ENCODE measurements around the gene STARD5. TPM values are rescaled to one million over a fixed set of nuclear protein-coding genes. Genes with fewer than 3 reads are reported as not detected.
"Not testable (repeated sequence)": the region's sequence is repeated elsewhere in the genome, so short reads cannot be mapped to it uniquely, and the experiment has no call there.

The STARD5 gene
- total RNA-seq, 6 experiments from 2014 or later, result 2.7 to 4.0 (median 3.6) TPM

DNA sequence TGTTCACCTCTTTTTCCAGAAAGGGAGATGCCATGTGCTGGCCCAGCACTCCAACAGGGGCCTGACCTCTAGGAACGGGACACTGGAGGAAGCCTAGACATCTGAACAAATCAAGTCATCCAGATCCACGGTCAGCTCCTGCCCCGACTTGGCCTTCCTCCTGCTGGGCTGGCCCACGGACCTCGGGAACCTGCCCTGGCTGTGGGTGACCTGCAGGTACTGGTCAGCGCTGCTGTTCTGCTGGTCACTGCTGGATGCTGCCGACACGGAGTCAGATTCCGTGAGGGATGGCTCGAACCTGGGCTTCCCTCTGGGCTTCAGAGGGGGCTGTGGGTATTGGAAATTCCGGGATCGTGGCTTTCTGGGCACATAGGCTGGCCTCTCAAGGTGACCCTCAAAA lies 8.4 kb upstream of the STARD5 start:
- TF ChIP-seq, protein P1, sequence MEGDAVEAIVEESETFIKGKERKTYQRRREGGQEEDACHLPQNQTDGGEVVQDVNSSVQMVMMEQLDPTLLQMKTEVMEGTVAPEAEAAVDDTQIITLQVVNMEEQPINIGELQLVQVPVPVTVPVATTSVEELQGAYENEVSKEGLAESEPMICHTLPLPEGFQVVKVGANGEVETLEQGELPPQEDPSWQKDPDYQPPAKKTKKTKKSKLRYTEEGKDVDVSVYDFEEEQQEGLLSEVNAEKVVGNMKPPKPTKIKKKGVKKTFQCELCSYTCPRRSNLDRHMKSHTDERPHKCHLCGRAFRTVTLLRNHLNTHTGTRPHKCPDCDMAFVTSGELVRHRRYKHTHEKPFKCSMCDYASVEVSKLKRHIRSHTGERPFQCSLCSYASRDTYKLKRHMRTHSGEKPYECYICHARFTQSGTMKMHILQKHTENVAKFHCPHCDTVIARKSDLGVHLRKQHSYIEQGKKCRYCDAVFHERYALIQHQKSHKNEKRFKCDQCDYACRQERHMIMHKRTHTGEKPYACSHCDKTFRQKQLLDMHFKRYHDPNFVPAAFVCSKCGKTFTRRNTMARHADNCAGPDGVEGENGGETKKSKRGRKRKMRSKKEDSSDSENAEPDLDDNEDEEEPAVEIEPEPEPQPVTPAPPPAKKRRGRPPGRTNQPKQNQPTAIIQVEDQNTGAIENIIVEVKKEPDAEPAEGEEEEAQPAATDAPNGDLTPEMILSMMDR (IDR thresholded peaks at IDR 0.05), result no peak
- no peak for DNase-seq
- Mint-ChIP-seq H3K27me3 (ENCODE audit: insufficient read depth) (peaks cover 5% of the 10 kb centered on the region), H3K27ac (no peak overlapping the region), H3K4me3 (no peak overlapping the region), H3K9me3 (no peaks in the 10 kb centered on the region), H3K4me1 (ENCODE audit: low read depth) (peaks cover 28% of the 10 kb centered on the region), H3K36me3 (ENCODE audit: low read depth) (no peaks in the 10 kb centered on the region)

- DNase-seq, result no peak
- Mint-ChIP-seq H3K4me3 (no peak overlapping the region), H3K27ac (no peak overlapping the region), H3K27me3 (ENCODE audit: insufficient read depth) (peaks cover 5% of the 10 kb centered on the region; the same call in 1 of the 2 replicates), H3K36me3 (ENCODE audit: low read depth) (no peaks in the 10 kb centered on the region), H3K9me3 (no peaks in the 10 kb centered on the region), H3K4me1 (ENCODE audit: low read depth) (peaks cover 32% of the 10 kb centered on the region)
- TF ChIP-seq, protein P1 (IDR thresholded peaks at IDR 0.05), result no peak
These were observed 7.7 kb upstream of the STARD5 start for GRCh38 chr15:81331600-81331999.

GRCh38 chr15:81331141-81331540 lies 7.2 kb upstream of the STARD5 start:
- not testable (repeated sequence) for DNase-seq; H3K9me3 Mint-ChIP-seq; H3K36me3 Mint-ChIP-seq (ENCODE audit: low read depth); H3K27me3 Mint-ChIP-seq (ENCODE audit: insufficient read depth); H3K27ac Mint-ChIP-seq; H3K4me3 Mint-ChIP-seq
- peaks cover 35% of the 10 kb centered on the region for H3K4me1 Mint-ChIP-seq (ENCODE audit: low read depth)

GRCh38 chr15:81330366-81331090 lies 6.6 kb upstream of the STARD5 start:
- TF ChIP-seq, protein P1 (IDR thresholded peaks at IDR 0.05), result no peak

DNA sequence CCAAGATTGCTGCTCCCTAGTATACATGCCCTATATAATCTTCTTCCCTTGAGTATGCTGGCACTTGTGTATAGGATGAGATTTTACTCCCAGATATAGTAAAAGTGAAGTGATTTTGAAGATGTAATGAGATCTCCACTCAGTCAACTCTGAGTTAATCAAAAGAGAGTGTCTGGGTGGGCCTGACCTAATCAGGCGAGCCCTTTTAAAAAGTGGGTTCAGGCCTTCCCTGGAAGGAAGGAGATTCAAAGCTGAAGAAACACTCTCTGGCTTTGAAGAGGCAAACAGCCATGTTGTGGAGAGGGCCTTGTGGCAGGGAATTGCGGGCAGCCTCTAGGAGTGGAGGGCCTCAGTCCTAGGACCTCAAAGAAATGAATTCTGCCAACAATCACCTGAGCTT lies 5.5 kb upstream of the STARD5 start:
- Mint-ChIP-seq H3K4me1 (ENCODE audit: low read depth) (peaks cover 47% of the 10 kb centered on the region), H3K27ac (no peak overlapping the region)
- TF ChIP-seq, protein P1 (IDR thresholded peaks at IDR 0.05), result no peak

More at GRCh38 chr15:81330366-81331090, 6.6 kb upstream of the STARD5 start:
- Mint-ChIP-seq H3K9me3 (no peaks in the 10 kb centered on the region), H3K4me3 (no peak overlapping the region), H3K36me3 (ENCODE audit: low read depth) (no peaks in the 10 kb centered on the region), H3K27ac (no peak overlapping the region), H3K27me3 (ENCODE audit: insufficient read depth) (peaks cover 5% of the 10 kb centered on the region; the same call in 1 of the 2 replicates), H3K4me1 (ENCODE audit: low read depth) (peaks cover 39% of the 10 kb centered on the region)
- DNase-seq, result no peak

DNA sequence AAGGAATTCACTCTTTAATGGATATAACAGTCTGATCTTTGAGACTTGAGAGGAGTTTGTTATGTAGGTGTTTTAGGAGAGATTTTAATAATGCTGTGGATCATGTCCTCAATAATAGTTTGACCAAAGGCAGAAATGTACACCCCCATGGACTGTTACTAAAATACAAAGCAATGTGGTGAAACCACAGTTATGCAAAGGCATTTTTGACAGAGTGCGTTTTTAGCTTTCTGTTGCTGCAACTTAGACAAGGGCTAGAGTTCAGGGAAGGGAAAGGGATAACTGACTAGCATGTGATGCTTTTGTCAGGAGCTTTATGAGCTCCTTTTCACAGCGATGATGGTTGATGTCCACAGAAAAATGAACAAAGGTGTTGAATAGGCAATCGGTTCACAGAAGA lies 3.6 kb upstream of the STARD5 start:
- Mint-ChIP-seq H3K27ac (peak overlapping the region; percentile 38), H3K4me1 (ENCODE audit: low read depth) (peaks cover 64% of the 10 kb centered on the region), H3K36me3 (ENCODE audit: low read depth) (no peaks in the 10 kb centered on the region), H3K4me3 (peak overlapping the region; percentile 21), H3K9me3 (no peaks in the 10 kb centered on the region), H3K27me3 (ENCODE audit: insufficient read depth) (no peaks in the 10 kb centered on the region)
- DNase-seq, result peak; percentile 83
- TF ChIP-seq, protein P1 (IDR thresholded peaks at IDR 0.05), result no peak

More for the DNA sequence above, 5.5 kb upstream of the STARD5 start:
- DNase-seq, result no peak
- Mint-ChIP-seq H3K36me3 (ENCODE audit: low read depth) (no peaks in the 10 kb centered on the region), H3K27me3 (ENCODE audit: insufficient read depth) (no peaks in the 10 kb centered on the region; the same call in 1 of the 2 replicates), H3K4me3 (no peak overlapping the region), H3K9me3 (no peaks in the 10 kb centered on the region)

Data from HFFc6 (cell line).